Neuronal stem cell (in vitro differentiated cells): ENCODE measurements around the gene SIK2.
"Not testable (repeated sequence)": the region's sequence is repeated elsewhere in the genome, so short reads cannot be mapped to it uniquely, and the experiment has no call there.

Experiments
- DNase-seq: peaks from one replicate; pipeline ENCODE4 v3.0.0-alpha.2; 2013; ENCODE audit warnings: low spot score
- H2AFZ ChIP-seq: one replicate; pipeline ENCODE4 v1.6.1; 2013; ENCODE audit warnings: mild to moderate bottlenecking, low read length, inconsistent platforms
- H2AK5ac ChIP-seq: 2 replicates; pipeline ENCODE4 v1.6.1; 2013; ENCODE audit warnings: low read depth, mild to moderate bottlenecking, inconsistent platforms, low read length, moderate library complexity, mixed read lengths
- H2BK120ac ChIP-seq: 2 replicates; pipeline ENCODE4 v1.6.1; 2013; ENCODE audit warnings: low read depth, mild to moderate bottlenecking, inconsistent platforms, low read length, moderate library complexity, mixed read lengths
- H2BK12ac ChIP-seq: one replicate; pipeline ENCODE4 v1.6.1; 2013; ENCODE audit warnings: low read length, inconsistent platforms
- H2BK15ac ChIP-seq: 2 replicates; pipeline ENCODE4 v1.6.1; 2013; ENCODE audit warnings: mild to moderate bottlenecking, low read length, inconsistent platforms, mixed read lengths
- H2BK5ac ChIP-seq: one replicate; pipeline ENCODE4 v1.6.1; 2013; ENCODE audit warnings: inconsistent platforms, mild to moderate bottlenecking, low read length, moderate library complexity
- H3K14ac ChIP-seq: one replicate; pipeline ENCODE4 v1.6.1; 2013; ENCODE audit warnings: low read length, inconsistent platforms
- H3K18ac ChIP-seq: 2 replicates; pipeline ENCODE4 v1.6.1; 2013; ENCODE audit warnings: low read length, inconsistent platforms
- H3K23ac ChIP-seq: 2 replicates; pipeline ENCODE4 v1.6.1; 2013; ENCODE audit warnings: low read depth, mild to moderate bottlenecking, mixed read lengths, low read length, inconsistent platforms; ENCODE audit not compliant: poor library complexity
- H3K27ac ChIP-seq: replicated peaks from 3 replicates; pipeline ENCODE4 v1.5.1; 2013; ENCODE audit warnings: low read length, inconsistent platforms
- H3K27me3 ChIP-seq, 3 experiments: 2 replicates each; pipeline ENCODE4 v1.6.1; 2013; ENCODE audit warnings: low read length in 3 of 3, mild to moderate bottlenecking in 2 of 3, inconsistent platforms in 1 of 3, low read depth in 1 of 3, mixed read lengths in 1 of 3, moderate library complexity in 1 of 3; ENCODE audit not compliant: control insufficient read depth in 3 of 3, insufficient read depth in 3 of 3
- H3K36me3 ChIP-seq, 2 donors: replicated peaks in 1 of 2; 2 replicates each; pipeline ENCODE4 v1.6.1; 2013; ENCODE audit warnings: low read length in 2 of 2; ENCODE audit not compliant: control insufficient read depth in 2 of 2, insufficient read depth in 2 of 2
- H3K4ac ChIP-seq: 2 replicates; pipeline ENCODE4 v1.6.1; 2013; ENCODE audit warnings: inconsistent platforms, mild to moderate bottlenecking, low read length, moderate library complexity
- H3K4me1 ChIP-seq, 2 donors: 1 replicate in 1 of 2; 2 replicates in 1 of 2; pipeline ENCODE4 v1.6.1; 2013; ENCODE audit warnings: low read length in 2 of 2, low read depth in 1 of 2; ENCODE audit not compliant: control insufficient read depth in 2 of 2, insufficient read depth in 1 of 2
- H3K4me2 ChIP-seq: one replicate; pipeline ENCODE4 v1.6.1; 2013; ENCODE audit warnings: mild to moderate bottlenecking, low read length, inconsistent platforms; ENCODE audit not compliant: insufficient read depth, poor library complexity, severe bottlenecking
- H3K4me3 ChIP-seq, 2 donors: 2 replicates each; pipeline ENCODE4 v1.5.1; 2013; ENCODE audit warnings: low read length in 2 of 2, mild to moderate bottlenecking in 2 of 2, inconsistent platforms in 1 of 2, moderate library complexity in 1 of 2
- H3K79me1 ChIP-seq: one replicate; pipeline ENCODE4 v1.6.1; 2013; ENCODE audit warnings: low read depth, mild to moderate bottlenecking, inconsistent platforms, low read length, moderate library complexity
- H3K9ac ChIP-seq: one replicate; pipeline ENCODE4 v1.6.1; 2013; ENCODE audit warnings: mild to moderate bottlenecking, low read depth, low read length, inconsistent platforms; ENCODE audit not compliant: poor library complexity
- H3K9me3 ChIP-seq, 2 donors: replicated peaks in 1 of 2; 2 replicates each; pipeline versions ENCODE3 to v1.6.1; 2013; ENCODE audit warnings: low read length in 2 of 2, mild to moderate bottlenecking in 2 of 2, inconsistent platforms in 1 of 2, low read depth in 1 of 2, mixed read lengths in 1 of 2, moderate library complexity in 1 of 2; ENCODE audit not compliant: control insufficient read depth in 2 of 2, insufficient read depth in 1 of 2
- H4K8ac ChIP-seq: one replicate; pipeline ENCODE4 v1.6.1; 2013; ENCODE audit warnings: low read depth, mild to moderate bottlenecking, inconsistent platforms, low read length, moderate library complexity
- H4K91ac ChIP-seq: one replicate; pipeline ENCODE4 v1.6.1; 2013; ENCODE audit warnings: low read length, low read depth, mild to moderate bottlenecking, inconsistent platforms; ENCODE audit not compliant: poor library complexity
- WGBS, 2 donors: extraction: QIAGEN DNeasy Blood & Tissue Kit; methylation state at CpG; one replicate each; pipeline ENCODE4 v1.1.7; 2013; ENCODE audit warnings: missing lambda C conversion rate in 2 of 2, mixed read lengths in 1 of 2; ENCODE audit not compliant: insufficient read length in 2 of 2, insufficient replicate concordance in 1 of 2; ENCODE audit errors: extremely low coverage in 2 of 2; 5-methylcytosine and 5-hydroxymethylcytosine counted together

SIK2 gene

DNA sequence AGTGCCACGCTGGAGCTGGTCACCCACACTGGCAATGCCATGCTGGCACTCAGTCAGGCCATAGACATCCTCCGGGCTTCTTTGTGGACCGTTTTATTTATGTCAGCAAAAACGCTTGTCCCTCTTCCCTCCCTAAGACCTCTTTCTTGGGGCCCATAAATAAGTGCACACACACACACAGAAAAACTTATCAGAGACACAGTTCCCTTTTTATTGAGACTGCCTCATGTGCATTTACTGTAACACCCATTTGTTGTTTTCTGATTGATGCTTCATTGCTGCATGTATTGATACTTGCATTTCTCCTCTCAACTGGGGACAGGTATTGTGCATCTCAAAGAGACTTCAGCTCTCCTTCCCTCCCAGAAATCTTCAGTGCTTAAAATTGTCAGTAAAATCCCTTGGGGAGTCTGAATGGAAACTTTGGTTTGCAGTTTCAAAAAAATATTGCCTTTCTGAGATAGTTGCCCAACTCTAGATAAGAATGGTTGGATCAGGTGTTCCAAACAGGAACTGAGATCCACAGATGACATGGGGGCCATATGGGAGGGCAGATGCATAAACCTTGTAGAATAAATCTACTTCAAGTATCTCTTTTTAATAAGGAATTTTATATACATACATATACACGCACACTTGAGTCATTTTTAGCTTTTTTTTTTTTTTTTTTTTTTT is 113.0 kb downstream of the SIK2 start:
- H2BK5ac ChIP-seq = no peak overlapping the region
- H3K4me3 ChIP-seq = no peak overlapping the region
- no peak overlapping the region for H4K91ac ChIP-seq
- peaks cover 11 to 65% of the 10 kb centered on the region in 2 donors for H3K36me3 ChIP-seq
- no peaks in the 10 kb centered on the region for H3K27me3 ChIP-seq
- H2BK120ac ChIP-seq = no peak overlapping the region
- WGBS, 2 donors = no CpG with 5 or more reads among the region's 5 CpGs
- no peak overlapping the region for H3K4me2 ChIP-seq
- H3K9ac ChIP-seq = no peak overlapping the region
- no peak overlapping the region for H2AK5ac ChIP-seq
- no peak overlapping the region for H3K14ac ChIP-seq
- H2AFZ ChIP-seq = no peak overlapping the region
- no peak for DNase-seq
- no peak overlapping the region for H2BK12ac ChIP-seq
- H2BK15ac ChIP-seq = no peak overlapping the region
- no peak overlapping the region for H4K8ac ChIP-seq
- H3K23ac ChIP-seq = no peak overlapping the region
- H3K9me3 ChIP-seq = no peaks in the 10 kb centered on the region
- H3K27ac ChIP-seq = no peak overlapping the region
- H3K4me1 ChIP-seq = peaks cover 9 to 11% of the 10 kb centered on the region in 2 donors
- H3K4ac ChIP-seq = no peak overlapping the region
- no peaks in the 10 kb centered on the region for H3K79me1 ChIP-seq
- no peak overlapping the region for H3K18ac ChIP-seq

DNA sequence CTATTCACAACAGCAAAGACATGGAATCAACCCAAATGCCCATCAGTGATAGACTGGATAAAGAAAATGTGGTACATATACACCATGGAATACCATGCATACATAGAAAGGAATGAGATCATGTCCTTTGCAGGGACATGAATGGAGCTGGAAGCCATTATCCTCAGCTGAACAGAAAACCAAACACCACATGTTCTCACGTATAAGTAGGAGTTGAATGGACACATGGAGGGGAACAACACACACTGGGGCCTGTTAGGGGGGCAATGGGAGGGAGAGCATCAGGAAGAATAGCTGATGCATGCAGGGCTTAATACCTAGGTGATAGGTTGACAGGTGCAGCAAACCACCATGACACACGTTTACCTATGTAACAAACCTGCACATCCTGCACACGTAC is 115.4 kb downstream of the SIK2 start:
- H3K4me3 ChIP-seq, H3K9me3 ChIP-seq, H3K23ac ChIP-seq, DNase-seq, H2AK5ac ChIP-seq, H4K8ac ChIP-seq, H2BK5ac ChIP-seq, H3K27ac ChIP-seq, H3K4me2 ChIP-seq, H2AFZ ChIP-seq, H2BK15ac ChIP-seq, H3K14ac ChIP-seq, H3K18ac ChIP-seq, H3K9ac ChIP-seq, H3K79me1 ChIP-seq, H2BK120ac ChIP-seq, H3K4ac ChIP-seq, H3K27me3 ChIP-seq, H4K91ac ChIP-seq, H2BK12ac ChIP-seq: not testable (repeated sequence)
- peaks cover 9 to 11% of the 10 kb centered on the region in 2 donors for H3K4me1 ChIP-seq
- WGBS, 2 donors = no CpG with 5 or more reads among the region's 3 CpGs
- peaks cover 22 to 70% of the 10 kb centered on the region in 2 donors for H3K36me3 ChIP-seq

DNA sequence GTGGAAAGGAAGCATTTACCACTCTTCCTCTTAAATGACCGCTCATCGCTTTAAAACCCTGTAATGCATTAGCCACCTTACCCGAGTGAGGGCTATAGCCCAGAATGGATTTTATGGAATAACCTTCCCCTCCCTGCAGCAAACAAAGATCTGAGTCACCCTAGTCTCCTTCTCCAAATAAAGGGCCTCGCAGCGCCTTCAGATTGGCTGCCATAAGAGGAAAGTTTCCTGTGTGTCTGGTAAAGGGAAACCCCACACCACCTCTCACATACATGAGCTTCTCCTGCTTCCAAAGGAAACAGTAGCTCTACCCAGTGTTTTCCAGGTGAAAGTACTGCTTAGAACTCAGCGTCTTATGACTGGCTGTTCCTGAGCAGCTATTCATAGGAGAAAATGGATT is 116.2 kb downstream of the SIK2 start:
- Histone ChIP-seq H3K14ac (no peak overlapping the region), H4K8ac (no peak overlapping the region), H2AK5ac (no peak overlapping the region), H4K91ac (no peak overlapping the region), H3K23ac (no peak overlapping the region), H3K36me3 (peaks cover 24 to 70% of the 10 kb centered on the region in 2 donors), H2BK12ac (no peak overlapping the region), H3K18ac (no peak overlapping the region), H3K27ac (peak overlapping the region; percentile 12), H3K9me3 (no peaks in the 10 kb centered on the region), H3K79me1 (no peaks in the 10 kb centered on the region), H2BK5ac (no peak overlapping the region), H3K9ac (no peak overlapping the region), H3K4me1 (peaks cover 9 to 11% of the 10 kb centered on the region in 2 donors), H3K27me3 (no peaks in the 10 kb centered on the region), H2BK120ac (no peak overlapping the region), H3K4me3 (no peak overlapping the region), H2BK15ac (no peak overlapping the region), H3K4me2 (no peak overlapping the region), H2AFZ (no peak overlapping the region), H3K4ac (no peak overlapping the region)
- no peak for DNase-seq
- no CpG with 5 or more reads among the region's 6 CpGs for WGBS, 2 donors

DNA sequence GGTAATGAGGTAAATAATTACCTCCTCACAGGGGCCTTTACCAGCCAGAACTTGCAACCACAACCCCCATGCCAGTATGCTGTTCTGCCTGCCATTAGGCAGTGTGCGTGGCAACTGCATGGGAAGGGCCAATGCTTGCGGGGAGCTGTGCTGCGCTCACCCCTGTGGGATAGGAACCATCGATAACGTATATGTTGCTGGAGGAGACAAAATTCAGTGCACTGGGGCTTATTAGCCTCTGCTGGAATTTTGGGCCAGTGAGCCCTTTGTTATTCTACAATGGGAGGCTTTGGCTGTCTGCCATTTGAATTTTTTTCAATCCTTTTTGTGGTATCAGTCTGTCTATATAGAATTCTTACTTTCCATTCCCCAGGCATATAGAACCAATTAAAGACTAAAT is 116.6 kb downstream of the SIK2 start:
- no peak overlapping the region for H2BK120ac ChIP-seq
- peak overlapping the region; percentile 21 for H3K27ac ChIP-seq
- no peaks in the 10 kb centered on the region for H3K79me1 ChIP-seq
- H3K4me3 ChIP-seq = no peak overlapping the region
- peaks cover 9 to 11% of the 10 kb centered on the region in 2 donors for H3K4me1 ChIP-seq
- H2AFZ ChIP-seq = no peak overlapping the region
- no peak overlapping the region for H2BK15ac ChIP-seq
- peaks cover 24 to 70% of the 10 kb centered on the region in 2 donors for H3K36me3 ChIP-seq
- no peak overlapping the region for H3K4me2 ChIP-seq
- no peak overlapping the region for H3K9ac ChIP-seq
- H2AK5ac ChIP-seq = no peak overlapping the region
- no peak overlapping the region for H4K8ac ChIP-seq
- H4K91ac ChIP-seq = no peak overlapping the region
- no peak overlapping the region for H3K4ac ChIP-seq
- no peak overlapping the region for H3K18ac ChIP-seq
- no peak overlapping the region for H3K14ac ChIP-seq
- H3K23ac ChIP-seq = no peak overlapping the region
- no peaks in the 10 kb centered on the region for H3K27me3 ChIP-seq
- H2BK12ac ChIP-seq = no peak overlapping the region
- WGBS, 2 donors = no CpG with 5 or more reads among the region's 5 CpGs
- no peak for DNase-seq
- no peaks in the 10 kb centered on the region for H3K9me3 ChIP-seq
- H2BK5ac ChIP-seq = no peak overlapping the region
